Measurements from ENCODE around the gene ZNF384.

Gene ZNF384

GRCh38 chr12:6730169-6730568, 41.0 kb upstream of the ZNF384 start:
- no peak for TF ChIP-seq TEAD4 (IDR thresholded peaks at IDR 0.05)
- TF ChIP-seq EGR1 (IDR thresholded peaks at IDR 0.05), result no peak
- no peak for TF ChIP-seq RAD21 (IDR thresholded peaks at IDR 0.05; ENCODE audit: low read depth)
- no peak for TF ChIP-seq MAX (IDR thresholded peaks at IDR 0.05)

- TF ChIP-seq MAX (IDR thresholded peaks at IDR 0.05), result no peak
- TF ChIP-seq TCF12 (IDR thresholded peaks at IDR 0.05; ENCODE audit: low read depth), result no peak
- no peak for TF ChIP-seq TAF1 (IDR thresholded peaks at IDR 0.05; ENCODE audit: low read depth)
- no peak for TF ChIP-seq TEAD4 (IDR thresholded peaks at IDR 0.05)
- TF ChIP-seq EGR1 (IDR thresholded peaks at IDR 0.05), result no peak
- TF ChIP-seq CREB1 (IDR thresholded peaks at IDR 0.05; ENCODE audit: low read depth), result no peak
- TF ChIP-seq RAD21 (IDR thresholded peaks at IDR 0.05; ENCODE audit: low read depth), result no peak
- TF ChIP-seq EP300 (IDR thresholded peaks at IDR 0.05; ENCODE audit: borderline replicate concordance), result no peak
- TF ChIP-seq ZBTB7A (IDR thresholded peaks at IDR 0.05; ENCODE audit: low read depth), result no peak
- TF ChIP-seq NFIC (IDR thresholded peaks at IDR 0.05), result no peak
- TF ChIP-seq YY1 (IDR thresholded peaks at IDR 0.05; ENCODE audit: low read depth), result no peak
- no peak for TF ChIP-seq CEBPB (IDR thresholded peaks at IDR 0.05)
- TF ChIP-seq REST (IDR thresholded peaks at IDR 0.05; ENCODE audit: low read depth), result no peak
- no peak for TF ChIP-seq FOXM1 (IDR thresholded peaks at IDR 0.05; ENCODE audit: borderline replicate concordance, low read depth)
- TF ChIP-seq USF1 (IDR thresholded peaks at IDR 0.05), result no peak
Measured at GRCh38 chr12:6729186-6729585, 40.0 kb upstream of the ZNF384 start.

- no peak for TF ChIP-seq USF1 (IDR thresholded peaks at IDR 0.05)
Measured at GRCh38 chr12:6725350-6725749, 36.2 kb upstream of the ZNF384 start.

- TF ChIP-seq CEBPB (IDR thresholded peaks at IDR 0.05) (no peak), NFIC (IDR thresholded peaks at IDR 0.05) (no peak), TAF1 (IDR thresholded peaks at IDR 0.05; ENCODE audit: low read depth) (no peak), FOXM1 (IDR thresholded peaks at IDR 0.05; ENCODE audit: borderline replicate concordance, low read depth) (no peak), ZBTB7A (IDR thresholded peaks at IDR 0.05; ENCODE audit: low read depth) (no peak), TCF12 (IDR thresholded peaks at IDR 0.05; ENCODE audit: low read depth) (no peak), MAX (IDR thresholded peaks at IDR 0.05) (no peak), YY1 (IDR thresholded peaks at IDR 0.05; ENCODE audit: low read depth) (no peak), EP300 (IDR thresholded peaks at IDR 0.05; ENCODE audit: borderline replicate concordance) (no peak)
Measured at GRCh38 chr12:6724409-6724797, 35.2 kb upstream of the ZNF384 start.

- TF ChIP-seq RAD21 (IDR thresholded peaks at IDR 0.05; ENCODE audit: low read depth) (no peak; the same call in 1 of the 2 replicates), CREB1 (IDR thresholded peaks at IDR 0.05; ENCODE audit: low read depth) (peak; percentile 89), EGR1 (IDR thresholded peaks at IDR 0.05) (peak; percentile 66), NFIC (IDR thresholded peaks at IDR 0.05) (no peak), YY1 (IDR thresholded peaks at IDR 0.05; ENCODE audit: low read depth) (peak; percentile 82), REST (IDR thresholded peaks at IDR 0.05; ENCODE audit: low read depth) (no peak), TEAD4 (IDR thresholded peaks at IDR 0.05) (peak; percentile 56; the same call in 1 of the 2 replicates), FOXM1 (IDR thresholded peaks at IDR 0.05; ENCODE audit: borderline replicate concordance, low read depth) (peak; percentile 79), CEBPB (IDR thresholded peaks at IDR 0.05) (no peak), EP300 (IDR thresholded peaks at IDR 0.05; ENCODE audit: borderline replicate concordance) (peak; percentile 38; the same call in 1 of the 2 replicates), TAF1 (IDR thresholded peaks at IDR 0.05; ENCODE audit: low read depth) (peak; percentile 87), TCF12 (IDR thresholded peaks at IDR 0.05; ENCODE audit: low read depth) (peak; percentile 87), USF1 (IDR thresholded peaks at IDR 0.05) (peak; percentile 99), MAX (IDR thresholded peaks at IDR 0.05) (peak; percentile 100), ZBTB7A (IDR thresholded peaks at IDR 0.05; ENCODE audit: low read depth) (peak; percentile 18; the same call in 1 of the 2 replicates)
Measured at GRCh38 chr12:6723607-6724408, 34.6 kb upstream of the ZNF384 start, which contains the start of gene COPS7A. COPS7A (plus strand) TSS chr12:6724046; CDS start chr12:6724657, 611 bp downstream.

Measured in Ishikawa (cell line).